Lower leg skin (tissue), 4 donors: ENCODE data around the gene MXI1. TPM values are rescaled to one million over a fixed set of nuclear protein-coding genes. Genes with fewer than 3 reads are reported as not detected.

Experiments used
- DNase-seq, 2 donors: peaks; one replicate each; pipeline ENCODE4 v3.0.0-alpha.2; 2019; ENCODE audit warnings: low spot score in 2 of 2
- H3K4me3 ChIP-seq: fragments of 200-600 bp; sonication (generic); 2 replicates; pipeline ENCODE4 v1.5.1; 2017; ENCODE audit warnings: mild to moderate bottlenecking, low read depth; ENCODE audit not compliant: poor library complexity, severe bottlenecking
- POLR2A ChIP-seq, 2 donors: fragments of 450-650 bp; IDR thresholded peaks; one replicate each; pipeline ENCODE4 v1.6.1; 2016 to 2017; ENCODE audit warnings: antibody characterized with exemption in 2 of 2, mild to moderate bottlenecking in 1 of 2, moderate library complexity in 1 of 2
- WGBS, 2 donors: methylation state at CpG; one replicate each; pipeline ENCODE4 v1.1.5; 2018; 5-methylcytosine and 5-hydroxymethylcytosine counted together
- intact Hi-C: fragments of 100-400 bp; cut with DNase I; formaldehyde crosslinking; loops from one replicate; pipeline ENCODE4 v1.15.0; 2023; ENCODE audit warnings: low total_unique reads
- total RNA-seq, 4 donors: library from RNA; depleted of rRNA; stranded (reverse); fragments of >200 nt; gene quantifications; one replicate each; pipeline ENCODE4 v1.1.0, GENCODE V29; 2016
- TF ChIP-seq, protein P1 (sequence below), 3 donors: fragments of 450-650 bp; IDR thresholded peaks; one replicate each; pipeline ENCODE4 v1.5.1; 2016; ENCODE audit warnings: antibody characterized with exemption in 3 of 3, mild to moderate bottlenecking in 3 of 3, moderate library complexity in 2 of 3

The MXI1 gene
- total RNA-seq, 4 donors from 2014 or later = 83.9 to 112 (median 99.3) TPM

DNA sequence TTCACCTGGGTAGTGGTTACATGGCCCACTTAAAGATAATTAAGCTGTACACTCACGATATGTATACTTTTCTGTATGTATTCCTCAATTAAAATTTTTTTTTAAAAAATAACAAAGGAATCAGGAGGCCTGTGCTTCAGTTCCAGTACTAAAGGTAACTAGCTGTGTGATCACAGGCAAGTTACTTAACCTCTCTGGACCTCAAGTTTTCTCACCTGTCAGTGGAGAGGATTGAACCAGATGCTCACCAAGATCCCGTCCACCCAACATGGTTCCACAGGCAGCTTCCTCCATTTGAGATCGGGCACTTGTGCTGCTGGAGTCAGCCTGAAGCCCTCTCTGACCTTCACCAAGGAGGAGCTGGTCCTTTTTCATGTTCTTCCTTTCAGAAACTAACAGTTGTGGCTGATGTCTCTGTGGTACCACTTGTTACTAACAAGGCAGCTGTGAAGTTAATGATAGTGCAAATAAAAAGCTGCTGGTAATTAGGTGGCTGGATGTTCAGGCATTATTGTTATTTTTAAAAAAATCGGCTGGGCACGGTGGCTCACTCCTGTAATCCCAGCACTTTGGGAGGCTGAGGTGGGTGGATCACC lies 126.8 kb downstream of the MXI1 start:
- no peak for TF ChIP-seq POLR2A (IDR thresholded peaks at IDR 0.05)
- TF ChIP-seq, protein P1, sequence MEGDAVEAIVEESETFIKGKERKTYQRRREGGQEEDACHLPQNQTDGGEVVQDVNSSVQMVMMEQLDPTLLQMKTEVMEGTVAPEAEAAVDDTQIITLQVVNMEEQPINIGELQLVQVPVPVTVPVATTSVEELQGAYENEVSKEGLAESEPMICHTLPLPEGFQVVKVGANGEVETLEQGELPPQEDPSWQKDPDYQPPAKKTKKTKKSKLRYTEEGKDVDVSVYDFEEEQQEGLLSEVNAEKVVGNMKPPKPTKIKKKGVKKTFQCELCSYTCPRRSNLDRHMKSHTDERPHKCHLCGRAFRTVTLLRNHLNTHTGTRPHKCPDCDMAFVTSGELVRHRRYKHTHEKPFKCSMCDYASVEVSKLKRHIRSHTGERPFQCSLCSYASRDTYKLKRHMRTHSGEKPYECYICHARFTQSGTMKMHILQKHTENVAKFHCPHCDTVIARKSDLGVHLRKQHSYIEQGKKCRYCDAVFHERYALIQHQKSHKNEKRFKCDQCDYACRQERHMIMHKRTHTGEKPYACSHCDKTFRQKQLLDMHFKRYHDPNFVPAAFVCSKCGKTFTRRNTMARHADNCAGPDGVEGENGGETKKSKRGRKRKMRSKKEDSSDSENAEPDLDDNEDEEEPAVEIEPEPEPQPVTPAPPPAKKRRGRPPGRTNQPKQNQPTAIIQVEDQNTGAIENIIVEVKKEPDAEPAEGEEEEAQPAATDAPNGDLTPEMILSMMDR (IDR thresholded peaks at IDR 0.05) = no peak
- H3K4me3 ChIP-seq = no peak overlapping the region
- intact Hi-C loops = no loop called here
- DNase-seq = peak in 1 of 2 donors; percentile 39
- WGBS, 2 donors = 81 to 82% methylated on average over 5 of the region's 5 CpGs

DNA sequence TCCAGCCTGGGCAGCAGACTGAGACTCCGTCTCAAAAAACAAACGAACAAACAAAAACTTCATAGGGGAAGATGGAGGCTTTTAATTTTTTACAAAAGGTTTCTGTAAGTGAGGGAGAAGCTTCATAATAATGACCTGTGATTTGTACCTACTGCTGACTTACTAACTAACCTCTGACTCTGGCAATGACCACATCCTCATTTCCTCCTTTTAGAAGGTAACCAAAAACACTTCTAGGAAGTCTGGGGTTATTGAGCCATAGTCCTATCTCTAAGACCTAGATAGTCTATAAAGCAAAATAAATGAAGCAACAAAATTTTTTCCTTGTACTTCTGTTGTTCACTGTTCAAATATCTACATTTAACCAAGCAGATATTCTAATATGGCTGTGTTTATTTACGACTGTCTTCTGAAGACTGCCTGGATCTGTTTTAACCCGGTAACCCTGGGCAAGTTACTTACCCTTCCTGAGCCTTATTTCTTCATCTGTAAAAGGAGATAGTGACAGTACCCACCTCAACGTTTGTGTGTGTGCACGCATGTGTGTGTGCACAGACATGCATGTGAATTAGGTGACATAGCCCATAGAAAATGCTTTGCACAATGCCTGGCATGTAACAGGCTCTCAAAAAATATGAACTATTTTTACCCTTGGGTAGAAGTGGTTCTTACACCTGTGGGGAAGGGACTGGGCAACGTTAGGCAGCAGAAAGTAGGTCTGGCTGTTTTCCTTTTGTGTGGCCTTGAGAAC lies 128.1 kb downstream of the MXI1 start:
- no peak for DNase-seq
- WGBS, 2 donors = 48 to 53% methylated on average over 7 of the region's 7 CpGs
- TF ChIP-seq POLR2A (IDR thresholded peaks at IDR 0.05) = no peak
- TF ChIP-seq, protein P1 (IDR thresholded peaks at IDR 0.05) = no peak
- H3K4me3 ChIP-seq = no peak overlapping the region
- intact Hi-C loops = no loop called here

- intact Hi-C loops = no loop called here
- DNase-seq = peak in 1 of 2 donors; percentile 64
- 28 to 31% methylated on average over 10 of the region's 10 CpGs for WGBS, 2 donors
- no peak for TF ChIP-seq POLR2A (IDR thresholded peaks at IDR 0.05)
- TF ChIP-seq, protein P1 (IDR thresholded peaks at IDR 0.05) = no peak
- H3K4me3 ChIP-seq = no peak overlapping the region
These were observed 128.8 kb downstream of the MXI1 start for GRCh38 chr10:110336111-110336721.

Other genes starting within 250 kb of the MXI1 start
- gene ADD3, start 199.6 kb upstream of the MXI1 start, total RNA-seq = 100 to 1,000 TPM in 3 of 4 donors, 10 to 100 TPM in 1; 91.9 to 185 (median 155) TPM
- 10 to 100 TPM in 2 of 4 donors, 1 to 10 TPM in 2; 8.0 to 20.5 (median 10.6) TPM for gene SMNDC1, start 97.3 kb downstream of the MXI1 start, total RNA-seq